NCI-H345 treated with DMSO at 0.1 percent for 48 hours (cell line): Measurements from ENCODE around the gene LRRC7.

Source experiments
- DNase-seq: peaks from one replicate; lab custom pipeline; 2025; ENCODE audit not compliant: unreplicated experiment; lab: John Stamatoyannopoulos, UW

LRRC7 gene

DNA sequence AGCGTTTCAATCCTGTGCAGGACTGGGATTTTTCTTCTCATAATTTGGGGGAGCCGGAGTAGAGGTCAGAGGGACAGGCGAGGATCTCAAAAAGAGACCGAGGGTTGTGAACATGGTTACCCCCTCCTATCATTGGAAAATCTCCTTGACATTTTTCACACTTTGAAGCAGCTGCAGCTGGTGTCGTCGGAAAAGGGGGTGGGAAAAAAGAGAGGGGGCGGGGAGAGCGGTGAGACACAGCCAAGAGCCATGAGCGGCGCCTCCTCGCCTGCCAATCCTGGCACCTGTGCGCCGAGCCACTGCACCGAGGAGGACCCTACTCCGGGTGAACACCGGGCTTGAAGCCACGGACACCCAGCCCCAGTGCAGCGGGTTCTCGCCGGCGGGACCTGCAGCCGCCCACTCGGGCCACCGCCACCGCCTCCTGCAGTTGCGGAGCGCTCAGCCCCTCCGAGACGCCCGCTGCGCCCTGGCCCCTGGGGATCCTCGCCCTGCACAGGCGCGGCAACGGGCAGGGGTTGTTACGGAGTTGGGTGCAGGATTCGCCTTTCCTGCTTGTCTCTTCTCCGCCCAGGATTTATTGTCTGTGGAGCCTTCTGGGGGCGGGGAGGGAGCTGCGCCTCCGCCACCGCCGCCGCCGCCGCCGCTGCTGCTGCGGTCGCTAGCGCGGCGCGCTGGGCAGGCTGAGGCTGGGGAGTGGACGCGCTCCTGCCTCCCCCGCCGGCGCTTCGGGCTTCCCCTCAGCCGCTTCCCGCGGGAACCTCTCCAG is at the start of gene LRRC7:
Gene LRRC7 (plus strand): TSS at position 271 of the 769 bp plus-strand sequence. CDS start 718 bp downstream, outside the sequence.
- peak; percentile 80 for DNase-seq

GRCh38 chr1:69519006-69519405 is 48.7 kb upstream of the LRRC7 start:
- no peak for DNase-seq

GRCh38 chr1:69520326-69520725 is 47.4 kb upstream of the LRRC7 start:
- no peak for DNase-seq

- no peak for DNase-seq
These were observed 44.7 kb upstream of the LRRC7 start for GRCh38 chr1:69523032-69523431.

GRCh38 chr1:69523461-69523860 is 44.3 kb upstream of the LRRC7 start:
- DNase-seq: no peak

GRCh38 chr1:69524015-69524414 is 43.7 kb upstream of the LRRC7 start:
- no peak for DNase-seq

- no peak for DNase-seq
These were observed 40.4 kb upstream of the LRRC7 start for GRCh38 chr1:69527273-69527672.

DNA sequence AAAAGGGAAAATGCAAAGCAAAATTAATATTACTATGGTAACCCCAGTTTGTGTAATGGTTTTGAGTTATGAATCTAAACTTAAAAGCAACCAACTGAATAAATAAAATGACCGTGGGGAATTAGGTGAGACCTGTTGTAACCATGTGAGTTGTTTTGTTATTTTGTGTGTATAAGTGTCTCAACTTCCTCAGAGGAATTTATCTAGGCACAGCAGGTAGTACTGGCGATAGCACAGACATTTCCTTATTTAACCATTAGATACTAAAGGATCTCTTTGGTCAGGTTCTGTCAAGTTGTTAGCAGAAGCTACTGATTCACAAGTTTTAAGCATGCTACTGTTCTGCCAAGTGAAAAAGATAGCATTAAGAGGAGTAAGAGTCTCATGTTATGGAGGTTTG is 39.3 kb upstream of the LRRC7 start:
- no peak for DNase-seq

- no peak for DNase-seq
These were observed 34.4 kb upstream of the LRRC7 start for GRCh38 chr1:69533343-69533742.

DNA sequence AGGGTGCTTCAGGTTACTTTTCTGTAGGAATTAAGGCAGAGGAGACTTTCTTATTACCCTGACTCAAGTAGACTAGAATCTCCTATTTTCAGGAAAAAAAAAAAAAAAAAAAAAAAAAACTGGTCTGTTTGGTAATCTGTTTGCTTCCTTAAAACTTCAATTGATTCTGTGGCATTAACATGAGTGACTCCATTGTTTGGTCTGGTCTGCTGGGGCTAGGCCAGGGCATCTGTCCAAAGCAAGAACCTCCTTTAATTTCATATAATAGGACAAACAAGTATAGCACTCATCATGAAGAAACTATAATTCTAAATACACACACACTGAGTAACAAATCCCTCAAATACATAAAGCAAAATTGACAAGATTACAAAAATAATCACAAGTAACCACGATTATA is 32.9 kb upstream of the LRRC7 start:
- DNase-seq: no peak

DNA sequence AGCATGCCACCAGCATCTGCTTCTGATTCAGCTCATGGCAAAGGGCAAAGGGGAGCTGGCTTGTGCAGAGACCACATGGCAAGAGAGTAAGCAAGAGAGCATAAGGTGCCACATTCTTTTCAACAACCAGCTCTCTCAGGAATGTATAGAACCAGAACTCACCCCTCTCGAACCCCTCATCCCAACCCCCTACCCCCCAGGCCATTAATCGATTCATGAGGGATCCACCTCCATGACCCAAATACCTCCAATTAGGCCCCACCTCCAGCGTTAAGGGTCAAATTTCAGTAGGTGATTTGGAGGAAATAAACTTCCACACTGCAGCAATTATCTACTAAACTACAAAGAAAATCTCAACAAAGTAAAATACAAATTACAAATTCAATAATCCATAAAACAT is 32.2 kb upstream of the LRRC7 start:
- DNase-seq: no peak

DNA sequence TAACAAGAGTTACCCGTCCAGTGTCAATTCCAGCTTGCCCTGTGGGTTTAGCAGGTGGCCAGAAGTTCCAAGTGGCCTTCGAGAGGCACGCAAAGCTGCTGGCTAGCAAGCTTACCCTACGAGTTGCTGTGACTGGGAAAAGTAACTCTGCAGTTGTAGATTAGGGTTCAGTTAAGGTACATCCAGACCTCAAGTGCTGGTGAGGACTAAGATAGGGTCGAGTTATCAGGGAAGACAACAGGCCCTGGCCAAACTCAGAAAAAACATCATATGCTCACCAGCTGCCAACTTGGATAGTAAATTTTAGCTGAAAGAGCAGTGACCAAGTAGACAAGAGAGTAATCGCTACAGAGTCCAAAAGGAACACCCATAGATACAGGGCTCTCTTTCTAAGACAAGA is 27.7 kb upstream of the LRRC7 start:
- DNase-seq: no peak

GRCh38 chr1:69551476-69552324 is 16.0 kb upstream of the LRRC7 start:
- no peak for DNase-seq

- no peak for DNase-seq
These were observed 14.0 kb upstream of the LRRC7 start for GRCh38 chr1:69553726-69554125.

DNA sequence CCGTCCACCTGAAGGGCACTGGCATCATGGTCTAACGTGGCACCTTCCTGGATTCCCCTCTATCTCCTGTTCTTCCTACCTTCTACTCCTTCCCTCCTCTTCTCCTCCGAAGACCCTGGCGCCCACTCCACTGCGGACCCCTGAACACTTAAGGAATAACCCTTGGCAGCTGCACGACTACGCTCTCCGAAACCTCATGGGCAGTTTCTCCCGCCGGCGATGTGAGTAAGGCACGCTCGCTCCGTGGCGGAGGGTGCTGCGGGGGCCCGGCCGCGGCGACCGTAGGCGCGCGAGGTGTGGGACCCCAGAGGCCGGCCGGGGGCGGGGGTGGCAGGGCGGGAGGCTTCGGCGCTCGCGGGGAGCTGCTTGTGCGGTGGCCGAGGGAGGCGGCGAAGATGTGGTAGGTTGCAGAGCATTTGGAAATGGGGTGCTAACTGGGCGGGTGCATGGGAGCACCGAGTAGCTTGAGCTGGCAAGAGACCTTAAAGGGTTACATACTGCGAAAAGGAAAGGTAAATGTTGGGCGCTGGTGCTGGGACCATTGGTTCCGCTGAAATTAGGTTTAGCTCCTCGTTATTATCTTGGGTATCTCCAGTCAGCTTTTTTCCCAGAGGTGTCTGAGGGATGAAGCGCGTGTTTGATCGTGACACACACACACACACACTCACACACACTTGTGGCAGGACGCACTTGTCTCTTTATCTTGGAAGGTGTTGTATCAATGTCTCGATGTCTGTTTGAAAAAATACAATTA is 876 bp downstream of the LRRC7 start:
- peak; percentile 61 for DNase-seq

DNA sequence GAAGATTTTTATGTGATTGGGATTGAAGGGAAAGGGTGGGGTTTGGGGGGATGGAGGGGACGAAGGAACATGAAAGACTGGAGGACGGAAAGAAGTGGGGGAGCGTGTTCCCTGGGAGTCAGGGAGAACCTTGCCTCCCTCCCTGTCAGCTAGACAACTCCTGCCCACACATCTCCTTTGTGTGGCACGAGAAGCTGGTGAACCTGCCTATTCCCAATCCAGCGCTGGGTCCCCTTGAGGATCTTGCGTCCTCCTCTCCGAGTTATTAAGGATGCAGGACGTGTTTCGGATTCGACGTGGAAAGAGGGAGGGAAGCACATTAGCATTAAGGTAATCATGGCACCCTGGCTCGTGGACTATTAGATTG is 1.4 kb downstream of the LRRC7 start:
- no peak for DNase-seq

DNA sequence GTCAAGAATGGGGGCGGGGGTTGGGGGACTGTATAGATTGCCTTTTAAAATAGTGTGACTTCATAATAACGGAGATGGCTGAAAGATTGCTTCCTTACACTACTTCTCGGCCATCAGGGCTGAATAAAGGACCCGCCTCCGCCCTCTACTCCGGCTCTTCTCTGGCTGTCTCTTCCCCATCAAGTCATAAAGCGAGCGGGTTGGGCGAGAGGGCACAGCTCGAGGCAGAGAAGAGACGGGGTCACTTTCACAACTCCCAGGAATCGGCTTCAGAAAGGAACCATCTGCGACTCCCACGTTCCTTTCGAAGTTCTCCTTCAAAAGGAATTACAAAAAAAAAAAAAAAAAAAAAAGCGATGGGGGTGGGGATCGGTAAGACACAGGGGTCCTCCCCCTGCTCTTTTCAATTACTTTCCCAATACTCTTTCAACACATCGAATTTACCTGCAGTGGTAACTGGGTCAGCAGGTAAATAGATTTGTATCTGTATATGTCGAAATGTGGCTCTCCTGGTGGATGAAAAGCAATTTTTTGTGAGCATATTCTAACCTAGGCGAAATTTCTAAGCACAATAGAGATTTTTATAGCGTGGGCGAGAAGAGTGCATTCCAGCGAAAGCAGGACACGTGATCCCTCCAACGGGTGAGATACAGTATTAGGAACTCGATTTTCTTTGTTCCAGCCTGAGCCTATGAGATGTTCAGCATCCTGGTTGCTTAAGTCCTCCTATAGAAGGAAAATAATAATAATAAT is 2.0 kb downstream of the LRRC7 start:
- DNase-seq: no peak

DNA sequence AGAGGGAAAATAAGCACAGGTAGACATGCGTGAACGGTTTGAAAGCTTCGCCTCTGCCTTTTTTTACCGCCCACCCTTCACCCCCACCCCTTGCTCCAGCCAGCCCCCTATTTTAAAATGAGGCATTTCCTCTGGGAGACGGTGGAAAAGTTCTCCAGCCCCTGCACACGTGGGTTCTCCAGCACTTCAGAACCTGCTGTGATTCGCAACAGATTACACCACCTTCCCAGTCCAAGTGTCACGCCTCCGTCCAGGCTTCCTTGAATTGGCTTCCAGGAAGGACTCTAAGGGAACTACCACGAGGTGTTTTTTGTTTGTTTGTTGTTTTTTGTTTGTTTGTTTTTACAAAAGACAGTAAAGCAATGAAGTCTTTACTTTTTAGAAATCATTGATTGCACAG is 2.6 kb downstream of the LRRC7 start:
- DNase-seq: no peak

- no peak for DNase-seq
These were observed 5.2 kb downstream of the LRRC7 start for GRCh38 chr1:69572921-69573320.

- no peak for DNase-seq
These were observed 6.2 kb downstream of the LRRC7 start for GRCh38 chr1:69573911-69574310.

DNA sequence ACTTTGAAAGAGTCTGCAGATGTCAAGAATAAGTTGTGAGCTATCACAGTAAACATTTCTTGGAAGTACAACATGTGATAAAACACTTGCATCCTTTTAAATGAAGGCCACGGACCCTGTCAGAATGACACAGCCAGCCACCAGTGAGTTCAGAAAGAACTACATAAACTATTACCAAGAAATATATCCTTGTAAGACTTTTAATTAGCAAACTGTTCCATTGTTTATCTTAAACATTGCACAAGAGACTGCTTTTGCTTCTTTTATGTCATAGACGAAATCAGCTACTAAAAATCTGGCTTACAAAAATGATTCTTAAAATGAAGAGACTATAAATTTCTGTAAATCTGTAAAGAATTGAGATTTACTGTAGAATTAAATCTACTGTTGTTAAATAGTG is 17.9 kb downstream of the LRRC7 start:
- DNase-seq: no peak
